CD14-positive monocyte (primary cell): ENCODE measurements around the gene GAD2. TPM values are rescaled to one million over a fixed set of nuclear protein-coding genes. Genes with fewer than 3 reads are reported as not detected.

Experiments
- DNase-seq, 3 donors: peaks; one replicate each; pipeline ENCODE4 v3.0.0-alpha.2; 2011 to 2022
- H2AFZ ChIP-seq: 2 replicates; pipeline ENCODE4 v1.6.0; 2012; ENCODE audit warnings: mild to moderate bottlenecking, low read depth, low read length, inconsistent platforms; ENCODE audit not compliant: insufficient read depth, poor library complexity, severe bottlenecking
- H3K27ac ChIP-seq, 2 donors: 1 replicate in 1 of 2; 2 replicates in 1 of 2; pipeline ENCODE4 v1.5.1; 2012 to 2013; ENCODE audit warnings: low read length in 2 of 2, control low read depth in 1 of 2, inconsistent platforms in 1 of 2, low read depth in 1 of 2, mild to moderate bottlenecking in 1 of 2
- H3K27me3 ChIP-seq, 2 donors: one replicate each; pipeline versions ENCODE4 v1.6.0 to v1.6.1; 2011 to 2013; ENCODE audit warnings: low read length in 2 of 2; ENCODE audit not compliant: control insufficient read depth in 2 of 2, insufficient read depth in 2 of 2
- H3K36me3 ChIP-seq, 2 donors: replicated peaks in 1 of 2; 1 replicate in 1 of 2; 2 replicates in 1 of 2; pipeline versions ENCODE4 v1.5.1 to v1.6.1; 2012 to 2013; ENCODE audit warnings: low read length in 2 of 2, control low read depth in 1 of 2, inconsistent platforms in 1 of 2, mild to moderate bottlenecking in 1 of 2; ENCODE audit not compliant: insufficient read depth in 2 of 2, control insufficient read depth in 1 of 2
- H3K4me1 ChIP-seq, 2 donors: 1 replicate in 1 of 2; 2 replicates in 1 of 2; pipeline versions ENCODE4 v1.5.1 to v1.6.1; 2012 to 2013; ENCODE audit warnings: low read length in 2 of 2, control low read depth in 1 of 2, inconsistent platforms in 1 of 2, mild to moderate bottlenecking in 1 of 2, moderate library complexity in 1 of 2; ENCODE audit not compliant: insufficient read depth in 2 of 2, control insufficient read depth in 1 of 2
- H3K4me2 ChIP-seq: replicated peaks from 2 replicates; pipeline ENCODE3; 2012; ENCODE audit warnings: low read length, moderate library complexity, mild to moderate bottlenecking; ENCODE audit not compliant: poor library complexity, severe bottlenecking; ENCODE audit errors: extremely low read depth
- H3K4me3 ChIP-seq, 3 experiments: fragments of 200-600 bp in 1 of 3; sonication (generic) in 1 of 3; replicated peaks in 1 of 3; 1 replicate in 2 of 3; 2 replicates in 1 of 3; pipeline ENCODE4 v1.5.1; 2011 to 2013; ENCODE audit warnings: low read length in 3 of 3, mild to moderate bottlenecking in 3 of 3, control low read depth in 2 of 3, low read depth in 2 of 3, inconsistent platforms in 1 of 3, moderate library complexity in 1 of 3
- H3K79me2 ChIP-seq: 2 replicates; pipeline ENCODE4 v1.6.0; 2012; ENCODE audit warnings: mild to moderate bottlenecking, control low read depth, inconsistent platforms, low read length, moderate library complexity; ENCODE audit not compliant: insufficient read depth
- H3K9ac ChIP-seq: 2 replicates; pipeline ENCODE4 v1.6.0; 2017; ENCODE audit warnings: low read length, mild to moderate bottlenecking; ENCODE audit not compliant: insufficient read depth, poor library complexity, severe bottlenecking
- H3K9me3 ChIP-seq, 2 donors: replicated peaks in 1 of 2; 1 replicate in 1 of 2; 2 replicates in 1 of 2; pipeline versions ENCODE4 v1.5.1 to v1.6.1; 2012 to 2013; ENCODE audit warnings: low read length in 2 of 2, control low read depth in 1 of 2; ENCODE audit not compliant: control insufficient read depth in 1 of 2, insufficient read depth in 1 of 2
- H4K20me1 ChIP-seq: 2 replicates; pipeline ENCODE4 v1.6.0; 2012; ENCODE audit warnings: mild to moderate bottlenecking, low read length, control low read depth, moderate library complexity; ENCODE audit not compliant: insufficient read depth
- H3K27ac Mint-ChIP-seq, 7 donors: one replicate each; pipeline ENCODE4 v1.8.0; 2020; ENCODE audit warnings: mild to moderate bottlenecking in 7 of 7, mixed read lengths in 7 of 7, moderate library complexity in 6 of 7, inconsistent platforms in 2 of 7
- H3K27me3 Mint-ChIP-seq, 3 donors: one replicate each; pipeline ENCODE4 v1.8.0; 2021 to 2022; ENCODE audit warnings: low read depth in 3 of 3, mild to moderate bottlenecking in 3 of 3, mixed read lengths in 3 of 3, moderate library complexity in 3 of 3, inconsistent platforms in 1 of 3
- H3K36me3 Mint-ChIP-seq, 2 donors: one replicate each; pipeline ENCODE4 v1.8.0; 2020; ENCODE audit warnings: mixed read lengths in 2 of 2, inconsistent platforms in 1 of 2, mild to moderate bottlenecking in 1 of 2
- H3K4me1 Mint-ChIP-seq: one replicate; pipeline ENCODE4 v1.8.0; 2020; ENCODE audit warnings: mild to moderate bottlenecking, mixed read lengths
- H3K4me3 Mint-ChIP-seq, 2 donors: one replicate each; pipeline ENCODE4 v1.8.0; 2020; ENCODE audit warnings: mild to moderate bottlenecking in 2 of 2, mixed read lengths in 2 of 2, moderate library complexity in 1 of 2
- H3K9me3 Mint-ChIP-seq, 7 donors: one replicate each; pipeline ENCODE4 v1.8.0; 2020 to 2022; ENCODE audit warnings: mixed read lengths in 7 of 7, mild to moderate bottlenecking in 6 of 7, moderate library complexity in 6 of 7, inconsistent platforms in 2 of 7
- WGBS: methylation state at CpG from one replicate; pipeline ENCODE4 v1.1.5; 2013; ENCODE audit warnings: missing lambda C conversion rate; ENCODE audit not compliant: insufficient coverage; 5-methylcytosine and 5-hydroxymethylcytosine counted together
- intact Hi-C, 2 donors: fragments of 100-400 bp; cut with micrococcal nuclease; formaldehyde crosslinking; loops; one replicate each; pipeline versions ENCODE4 v1.15.0 to v1.15.1; 2023
- polyA minus RNA-seq: library from RNA; depleted of rRNA, polyadenylated mRNA; stranded (reverse); fragments of >200 nt; gene quantifications from 2 replicates; pipeline ENCODE4 v1.2.3, GENCODE V29; 2012
- polyA plus RNA-seq, 3 donors: library from polyadenylated mRNA; depleted of rRNA in 1 of 3; unstranded in 2 of 3; stranded (reverse) in 1 of 3; fragments of 300-500 nt in 2 of 3; fragments of >200 nt in 1 of 3; fragmentation: Illumina TruSeq in 2 of 3; gene quantifications; 1 replicate in 2 of 3; 2 replicates in 1 of 3; pipeline ENCODE4 v1.2.3, GENCODE V29; 2012 to 2021
- total RNA-seq, 12 experiments: library from RNA in 1 of 12; stranded (reverse) in 1 of 12; fragments of 120-200 nt in 1 of 12; gene quantifications; one replicate each; pipeline ENCODE4 v1.2.4 and lab custom pipeline; 2013 to 2026; ENCODE audit warnings: mixed read lengths in 6 of 12, inconsistent platforms in 1 of 12
- TF ChIP-seq, protein P1 (sequence below): fragments of 200-600 bp; IDR thresholded peaks from one replicate; pipeline ENCODE4 v1.8.0; 2022; ENCODE audit warnings: antibody characterized with exemption, mild to moderate bottlenecking

Gene GAD2
- total RNA-seq (2013) = not detected
- not detected for polyA plus RNA-seq
- not detected in 2 replicates for polyA minus RNA-seq
- total RNA-seq (lab: John Stamatoyannopoulos, UW) = 0 to 3.2 (median 0.08) reads per million in 11 experiments

DNA sequence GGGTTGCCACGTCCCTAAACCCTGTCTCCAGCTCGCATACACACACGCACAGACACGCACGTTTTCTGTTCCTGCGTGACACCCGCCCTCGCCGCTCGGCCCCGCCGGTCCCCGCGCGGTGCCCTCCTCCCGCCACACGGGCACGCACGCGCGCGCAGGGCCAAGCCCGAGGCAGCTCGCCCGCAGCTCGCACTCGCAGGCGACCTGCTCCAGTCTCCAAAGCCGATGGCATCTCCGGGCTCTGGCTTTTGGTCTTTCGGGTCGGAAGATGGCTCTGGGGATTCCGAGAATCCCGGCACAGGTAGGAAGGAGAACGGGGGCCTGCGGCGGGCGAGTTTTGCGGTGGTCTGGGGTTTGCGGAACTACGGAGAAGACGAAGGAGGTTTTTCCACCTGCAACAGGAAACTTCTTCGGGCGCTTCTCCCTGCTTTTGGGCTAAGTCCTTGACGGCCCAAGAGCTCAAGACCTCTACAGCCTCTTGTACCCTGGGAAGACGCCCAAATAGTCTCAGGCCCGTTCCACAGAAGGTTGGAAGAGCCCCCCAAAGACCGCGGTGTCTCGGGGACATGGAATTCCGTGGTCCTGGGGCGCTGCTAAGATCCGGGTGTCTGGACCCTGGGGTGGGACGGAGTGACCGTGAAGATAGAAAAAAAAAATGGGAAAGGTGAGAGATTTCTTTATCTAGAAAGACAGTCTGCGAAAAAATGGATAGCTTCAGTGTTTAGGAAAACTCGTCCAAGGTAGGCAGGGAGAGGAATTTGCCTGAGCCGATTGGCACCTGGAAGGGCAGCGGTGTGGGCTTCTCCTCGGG lies at the start of gene GAD2:
Gene GAD2, plus strand, starts transcription at position 190 of the 811 bp plus-strand sequence. Its CDS starts 36 bp downstream, at position 226.
- Histone ChIP-seq H3K4me2 (no peak within 1 kb of the TSS), H3K79me2 (no peaks in the 10 kb centered on the region), H4K20me1 (no peaks in the 10 kb centered on the region), H3K9me3 (peaks cover 0 to 44% of the 10 kb centered on the region in 2 donors), H2AFZ (peak within 1 kb of the TSS; percentile 29), H3K27ac (no peak within 1 kb of the TSS), H3K4me3 (no peak within 1 kb of the TSS), H3K9ac (no peak within 1 kb of the TSS), H3K4me1 (no peaks in the 10 kb centered on the region), H3K27me3 (peaks cover 87 to 98% of the 10 kb centered on the region in 2 donors), H3K36me3 (no peaks in the 10 kb centered on the region)
- intact Hi-C loops = no loop called here
- peaks cover 17% of the 10 kb centered on the region for H3K4me1 Mint-ChIP-seq
- H3K27ac Mint-ChIP-seq = no peak within 1 kb of the TSS
- TF ChIP-seq, protein P1, sequence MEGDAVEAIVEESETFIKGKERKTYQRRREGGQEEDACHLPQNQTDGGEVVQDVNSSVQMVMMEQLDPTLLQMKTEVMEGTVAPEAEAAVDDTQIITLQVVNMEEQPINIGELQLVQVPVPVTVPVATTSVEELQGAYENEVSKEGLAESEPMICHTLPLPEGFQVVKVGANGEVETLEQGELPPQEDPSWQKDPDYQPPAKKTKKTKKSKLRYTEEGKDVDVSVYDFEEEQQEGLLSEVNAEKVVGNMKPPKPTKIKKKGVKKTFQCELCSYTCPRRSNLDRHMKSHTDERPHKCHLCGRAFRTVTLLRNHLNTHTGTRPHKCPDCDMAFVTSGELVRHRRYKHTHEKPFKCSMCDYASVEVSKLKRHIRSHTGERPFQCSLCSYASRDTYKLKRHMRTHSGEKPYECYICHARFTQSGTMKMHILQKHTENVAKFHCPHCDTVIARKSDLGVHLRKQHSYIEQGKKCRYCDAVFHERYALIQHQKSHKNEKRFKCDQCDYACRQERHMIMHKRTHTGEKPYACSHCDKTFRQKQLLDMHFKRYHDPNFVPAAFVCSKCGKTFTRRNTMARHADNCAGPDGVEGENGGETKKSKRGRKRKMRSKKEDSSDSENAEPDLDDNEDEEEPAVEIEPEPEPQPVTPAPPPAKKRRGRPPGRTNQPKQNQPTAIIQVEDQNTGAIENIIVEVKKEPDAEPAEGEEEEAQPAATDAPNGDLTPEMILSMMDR = no peak
- WGBS = 3% methylated on average over 60 of the region's 60 CpGs
- DNase-seq = no peak
- H3K4me3 Mint-ChIP-seq = peak within 1 kb of the TSS in 1 of 2 donors; percentile 88
- peaks cover 26 to 98% (median 95%) of the 10 kb centered on the region in 3 donors for H3K27me3 Mint-ChIP-seq
- H3K36me3 Mint-ChIP-seq = peaks cover 0 to 11% of the 10 kb centered on the region in 2 donors
- peaks cover 0 to 27% (median 19%) of the 10 kb centered on the region in 7 donors for H3K9me3 Mint-ChIP-seq

DNA sequence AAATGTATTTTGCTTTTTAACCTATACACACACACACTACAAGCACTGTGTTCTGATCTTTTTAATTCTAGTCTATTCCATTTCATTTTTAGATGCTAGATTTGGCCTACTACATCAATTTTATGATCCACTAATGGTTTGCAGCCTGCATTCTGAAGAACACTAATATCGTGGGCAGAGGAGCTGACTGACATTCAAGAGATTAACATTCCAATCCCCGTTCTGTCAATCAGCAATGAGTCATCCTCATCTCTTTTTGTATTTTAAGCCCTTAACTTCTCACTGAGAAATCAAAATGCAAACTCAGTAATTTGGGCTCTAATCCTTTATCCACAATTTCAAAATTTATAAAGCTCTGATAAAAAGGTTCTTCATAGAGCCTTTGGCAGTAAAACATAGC lies 47.1 kb upstream of the GAD2 start:
- Histone ChIP-seq H3K27me3 (peaks cover 2 to 3% of the 10 kb centered on the region in 2 donors), H3K4me2 (no peak overlapping the region), H3K4me3 (no peak overlapping the region), H4K20me1 (no peaks in the 10 kb centered on the region), H3K4me1 (no peaks in the 10 kb centered on the region), H3K9ac (no peak overlapping the region), H3K9me3 (no peaks in the 10 kb centered on the region), H3K27ac (no peak overlapping the region), H2AFZ (no peak overlapping the region), H3K79me2 (no peaks in the 10 kb centered on the region), H3K36me3 (no peaks in the 10 kb centered on the region)
- H3K4me1 Mint-ChIP-seq = no peaks in the 10 kb centered on the region
- H3K9me3 Mint-ChIP-seq = no peaks in the 10 kb centered on the region
- no peak overlapping the region for H3K4me3 Mint-ChIP-seq
- intact Hi-C loops = no loop called here
- peaks cover 0 to 9% (median 0%) of the 10 kb centered on the region in 3 donors for H3K27me3 Mint-ChIP-seq
- no peaks in the 10 kb centered on the region for H3K36me3 Mint-ChIP-seq
- DNase-seq = no peak
- WGBS = 100% methylated on average over 1 of the region's 2 CpGs
- TF ChIP-seq, protein P1 = no peak
- no peak overlapping the region for H3K27ac Mint-ChIP-seq
